ENCODE data around the gene KIT. TPM values are rescaled to one million over a fixed set of nuclear protein-coding genes. Genes with fewer than 3 reads are reported as not detected.
"Not testable (repeated sequence)": the region's sequence is repeated elsewhere in the genome, so short reads cannot be mapped to it uniquely, and the experiment has no call there.

KIT gene
- under 1 TPM; 0.23 to 0.28 TPM for total RNA-seq

GRCh38 chr4:54657551-54658251 is at the start of gene KIT:
Gene KIT, plus strand, starts transcription at chr4:54657957. Its CDS starts 58 bp downstream, at chr4:54658015.
- peaks cover 11% of the 10 kb centered on the region for H3K4me1 Mint-ChIP-seq
- peak; percentile 15 for DNase-seq
- peak within 1 kb of the TSS; percentile 59 for H3K4me3 Mint-ChIP-seq
- no peaks in the 10 kb centered on the region for H3K36me3 Mint-ChIP-seq
- H3K27ac Mint-ChIP-seq = no peak within 1 kb of the TSS
- H3K27me3 Mint-ChIP-seq = peaks cover 69% of the 10 kb centered on the region
- H3K9me3 Mint-ChIP-seq = no peaks in the 10 kb centered on the region

- Mint-ChIP-seq H3K27ac (no peak overlapping the region), H3K4me1 (no peaks in the 10 kb centered on the region), H3K9me3 (no peaks in the 10 kb centered on the region), H3K4me3 (no peak overlapping the region), H3K36me3 (no peaks in the 10 kb centered on the region), H3K27me3 (peaks cover 5% of the 10 kb centered on the region)
- DNase-seq = no peak
Observed at GRCh38 chr4:54609310-54609709, 48.4 kb upstream of the KIT start.

GRCh38 chr4:54614149-54614548 is 43.6 kb upstream of the KIT start:
- no peaks in the 10 kb centered on the region for H3K9me3 Mint-ChIP-seq
- H3K27me3 Mint-ChIP-seq = peaks cover 5% of the 10 kb centered on the region
- H3K36me3 Mint-ChIP-seq = no peaks in the 10 kb centered on the region
- no peaks in the 10 kb centered on the region for H3K4me1 Mint-ChIP-seq
- H3K4me3 Mint-ChIP-seq = no peak overlapping the region
- no peak overlapping the region for H3K27ac Mint-ChIP-seq
- no peak for DNase-seq

- no peak for DNase-seq
- H3K9me3 Mint-ChIP-seq = no peaks in the 10 kb centered on the region
- H3K27ac Mint-ChIP-seq = no peak overlapping the region
Observed at GRCh38 chr4:54620773-54621172, 37.0 kb upstream of the KIT start.

GRCh38 chr4:54625391-54625790 is 32.4 kb upstream of the KIT start:
- no peak overlapping the region for H3K27ac Mint-ChIP-seq
- DNase-seq = no peak
- H3K27me3 Mint-ChIP-seq = peaks cover 32% of the 10 kb centered on the region
- H3K4me3 Mint-ChIP-seq = no peak overlapping the region
- no peaks in the 10 kb centered on the region for H3K36me3 Mint-ChIP-seq
- no peaks in the 10 kb centered on the region for H3K9me3 Mint-ChIP-seq
- H3K4me1 Mint-ChIP-seq = no peaks in the 10 kb centered on the region

More at GRCh38 chr4:54620773-54621172, 37.0 kb upstream of the KIT start:
- H3K36me3 Mint-ChIP-seq = no peaks in the 10 kb centered on the region
- no peaks in the 10 kb centered on the region for H3K4me1 Mint-ChIP-seq
- no peak overlapping the region for H3K4me3 Mint-ChIP-seq
- peaks cover 10% of the 10 kb centered on the region for H3K27me3 Mint-ChIP-seq

GRCh38 chr4:54626113-54626512 is 31.6 kb upstream of the KIT start:
- Mint-ChIP-seq H3K27me3 (peaks cover 32% of the 10 kb centered on the region), H3K27ac (no peak overlapping the region), H3K36me3 (no peaks in the 10 kb centered on the region), H3K9me3 (no peaks in the 10 kb centered on the region), H3K4me1 (no peaks in the 10 kb centered on the region), H3K4me3 (no peak overlapping the region)
- no peak for DNase-seq

GRCh38 chr4:54632537-54632936 is 25.2 kb upstream of the KIT start:
- Mint-ChIP-seq H3K27me3 (peaks cover 23% of the 10 kb centered on the region), H3K27ac (no peak overlapping the region), H3K9me3 (no peaks in the 10 kb centered on the region), H3K4me3 (no peak overlapping the region), H3K36me3 (no peaks in the 10 kb centered on the region), H3K4me1 (peaks cover 4% of the 10 kb centered on the region)
- no peak for DNase-seq

- H3K4me1 Mint-ChIP-seq, H3K36me3 Mint-ChIP-seq, H3K9me3 Mint-ChIP-seq, H3K27ac Mint-ChIP-seq, DNase-seq: not testable (repeated sequence)
- Mint-ChIP-seq H3K27me3 (peaks cover 21% of the 10 kb centered on the region), H3K4me3 (peak overlapping the region; percentile 53)
Observed at GRCh38 chr4:54633102-54633740, 24.5 kb upstream of the KIT start.

GRCh38 chr4:54635318-54635717 is 22.4 kb upstream of the KIT start:
- DNase-seq = no peak
- Mint-ChIP-seq H3K27me3 (peaks cover 13% of the 10 kb centered on the region), H3K9me3 (no peaks in the 10 kb centered on the region), H3K36me3 (no peaks in the 10 kb centered on the region), H3K4me3 (no peak overlapping the region), H3K27ac (no peak overlapping the region), H3K4me1 (peaks cover 4% of the 10 kb centered on the region)

GRCh38 chr4:54637325-54637724 is 20.4 kb upstream of the KIT start:
- no peak for DNase-seq
- Mint-ChIP-seq H3K27ac (no peak overlapping the region), H3K4me3 (no peak overlapping the region), H3K36me3 (no peaks in the 10 kb centered on the region), H3K4me1 (peaks cover 6% of the 10 kb centered on the region), H3K9me3 (no peaks in the 10 kb centered on the region), H3K27me3 (peaks cover 9% of the 10 kb centered on the region)

- not testable (repeated sequence) for H3K4me1 Mint-ChIP-seq, DNase-seq, H3K36me3 Mint-ChIP-seq, H3K27me3 Mint-ChIP-seq, H3K4me3 Mint-ChIP-seq, H3K27ac Mint-ChIP-seq, H3K9me3 Mint-ChIP-seq
Observed at GRCh38 chr4:54641101-54641500, 16.7 kb upstream of the KIT start.

- Mint-ChIP-seq H3K36me3 (no peaks in the 10 kb centered on the region), H3K4me1 (peaks cover 2% of the 10 kb centered on the region), H3K9me3 (no peaks in the 10 kb centered on the region), H3K27ac (no peak overlapping the region), H3K27me3 (no peaks in the 10 kb centered on the region), H3K4me3 (no peak overlapping the region)
- DNase-seq = no peak
Observed at GRCh38 chr4:54643172-54643571, 14.6 kb upstream of the KIT start.

- Mint-ChIP-seq H3K36me3 (no peaks in the 10 kb centered on the region), H3K4me3 (no peak overlapping the region), H3K27me3 (no peaks in the 10 kb centered on the region), H3K9me3 (no peaks in the 10 kb centered on the region), H3K27ac (no peak overlapping the region), H3K4me1 (peaks cover 2% of the 10 kb centered on the region)
- no peak for DNase-seq
Observed at GRCh38 chr4:54643958-54644751, 13.6 kb upstream of the KIT start.

GRCh38 chr4:54645830-54646229 is 11.9 kb upstream of the KIT start:
- Mint-ChIP-seq H3K9me3 (no peaks in the 10 kb centered on the region), H3K27ac (no peak overlapping the region), H3K27me3 (no peaks in the 10 kb centered on the region), H3K36me3 (no peaks in the 10 kb centered on the region), H3K4me3 (no peak overlapping the region), H3K4me1 (no peaks in the 10 kb centered on the region)
- DNase-seq = no peak

GRCh38 chr4:54647070-54647469 is 10.7 kb upstream of the KIT start:
- no peaks in the 10 kb centered on the region for H3K27me3 Mint-ChIP-seq
- H3K27ac Mint-ChIP-seq = no peak overlapping the region
- DNase-seq = no peak
- H3K4me1 Mint-ChIP-seq = no peaks in the 10 kb centered on the region
- H3K9me3 Mint-ChIP-seq = no peaks in the 10 kb centered on the region
- H3K36me3 Mint-ChIP-seq = no peaks in the 10 kb centered on the region
- H3K4me3 Mint-ChIP-seq = no peak overlapping the region
